ENCODE measurements around the gene FAM32A. TPM values are rescaled to one million over a fixed set of nuclear protein-coding genes. Genes with fewer than 3 reads are reported as not detected.

Gene FAM32A
- total RNA-seq = 100 to 1,000 TPM in 1 of 4 donors, 10 to 100 TPM in 3; 79.7 to 103 (median 90.2) TPM

- DNase-seq (ENCODE audit: low spot score) (peak; percentile 95), ATAC-seq (ENCODE audit: low FRiP score) (peak; percentile 97)
- TF ChIP-seq CTCF (IDR thresholded peaks at IDR 0.05) = no peak
These were observed at the start of gene FAM32A for GRCh38 chr19:16185123-16185767. Gene FAM32A (plus strand): TSS chr19:16185410. CDS start chr19:16185443, 33 bp downstream.

- DNase-seq (ENCODE audit: low spot score) (no peak), ATAC-seq (ENCODE audit: low FRiP score) (no peak)
- no peak for TF ChIP-seq CTCF (IDR thresholded peaks at IDR 0.05)
These were observed 49.6 kb upstream of the FAM32A start for GRCh38 chr19:16135430-16136127.

- TF ChIP-seq CTCF (IDR thresholded peaks at IDR 0.05) = no peak
These were observed 48.8 kb upstream of the FAM32A start for GRCh38 chr19:16136185-16136999.

GRCh38 chr19:16139752-16140151, 45.5 kb upstream of the FAM32A start:
- TF ChIP-seq CTCF (IDR thresholded peaks at IDR 0.05) = no peak
- ATAC-seq (ENCODE audit: low FRiP score) = no peak
- no peak for DNase-seq (ENCODE audit: low spot score)

More at GRCh38 chr19:16136185-16136999, 48.8 kb upstream of the FAM32A start:
- ATAC-seq (ENCODE audit: low FRiP score) (no peak), DNase-seq (ENCODE audit: low spot score) (no peak)

GRCh38 chr19:16141043-16141442, 44.2 kb upstream of the FAM32A start:
- ATAC-seq (ENCODE audit: low FRiP score) (no peak), DNase-seq (ENCODE audit: low spot score) (no peak)
- no peak for TF ChIP-seq CTCF (IDR thresholded peaks at IDR 0.05)

- TF ChIP-seq CTCF (IDR thresholded peaks at IDR 0.05) = no peak
- DNase-seq (ENCODE audit: low spot score) = no peak
These were observed 43.1 kb upstream of the FAM32A start for GRCh38 chr19:16142032-16142580.

More at GRCh38 chr19:16142032-16142580, 43.1 kb upstream of the FAM32A start:
- ATAC-seq (ENCODE audit: low FRiP score) = no peak
